ENCODE measurements around the gene APOBEC3H.

Gene APOBEC3H

GRCh38 chr22:39132281-39132680 is 35.2 kb downstream of the APOBEC3H start:
- DNase-seq (ENCODE audit: low read depth) = no peak
- H3K4me3 ChIP-seq (ENCODE audit: low read depth, low read length) = no peak overlapping the region

- DNase-seq (ENCODE audit: low read depth) = no peak
- no peak overlapping the region for H3K4me3 ChIP-seq (ENCODE audit: low read depth, low read length)
Measured at GRCh38 chr22:39132871-39133524, 36.0 kb downstream of the APOBEC3H start.

- no peak for DNase-seq (ENCODE audit: low read depth)
- no peak overlapping the region for H3K4me3 ChIP-seq (ENCODE audit: low read depth, low read length)
Measured at GRCh38 chr22:39133871-39134270, 36.8 kb downstream of the APOBEC3H start.

- H3K4me3 ChIP-seq (ENCODE audit: low read depth, low read length) = no peak overlapping the region
Measured at GRCh38 chr22:39134366-39135091, 37.5 kb downstream of the APOBEC3H start.

GRCh38 chr22:39135092-39135896 is 38.2 kb downstream of the APOBEC3H start:
- DNase-seq (ENCODE audit: low read depth) = no peak
- H3K4me3 ChIP-seq (ENCODE audit: low read depth, low read length) = no peak overlapping the region

More at GRCh38 chr22:39134366-39135091, 37.5 kb downstream of the APOBEC3H start:
- no peak for DNase-seq (ENCODE audit: low read depth)

- H3K4me3 ChIP-seq (ENCODE audit: low read depth, low read length) = no peak overlapping the region
- DNase-seq (ENCODE audit: low read depth) = no peak
Measured at GRCh38 chr22:39136317-39136716, 39.3 kb downstream of the APOBEC3H start.

GRCh38 chr22:39138357-39138997 is 41.4 kb downstream of the APOBEC3H start:
- no peak for DNase-seq (ENCODE audit: low read depth)

GRCh38 chr22:39139933-39140332 is 42.9 kb downstream of the APOBEC3H start:
- DNase-seq (ENCODE audit: low read depth) = no peak
- H3K4me3 ChIP-seq (ENCODE audit: low read depth, low read length) = no peak overlapping the region

More at GRCh38 chr22:39138357-39138997, 41.4 kb downstream of the APOBEC3H start:
- H3K4me3 ChIP-seq (ENCODE audit: low read depth, low read length) = no peak overlapping the region

- no peak for DNase-seq (ENCODE audit: low read depth)
- no peak overlapping the region for H3K4me3 ChIP-seq (ENCODE audit: low read depth, low read length)
Measured at GRCh38 chr22:39142088-39142680, 45.1 kb downstream of the APOBEC3H start.

GRCh38 chr22:39144101-39144767 is 47.2 kb downstream of the APOBEC3H start:
- DNase-seq (ENCODE audit: low read depth) = no peak
- H3K4me3 ChIP-seq (ENCODE audit: low read depth, low read length) = peak overlapping the region; percentile 90

GRCh38 chr22:39146256-39147101 is 49.4 kb downstream of the APOBEC3H start:
- no peak for DNase-seq (ENCODE audit: low read depth)
- peak overlapping the region; percentile 90 for H3K4me3 ChIP-seq (ENCODE audit: low read depth, low read length)

- H3K4me3 ChIP-seq (ENCODE audit: low read depth, low read length) = no peak overlapping the region
- no peak for DNase-seq (ENCODE audit: low read depth)
Measured at GRCh38 chr22:39147335-39148025, 50.4 kb downstream of the APOBEC3H start.

- no peak for DNase-seq (ENCODE audit: low read depth)
- H3K4me3 ChIP-seq (ENCODE audit: low read depth, low read length) = no peak overlapping the region
Measured at GRCh38 chr22:39148026-39148726, 51.1 kb downstream of the APOBEC3H start.

- DNase-seq (ENCODE audit: low read depth) = no peak
- no peak overlapping the region for H3K4me3 ChIP-seq (ENCODE audit: low read depth, low read length)
Measured at GRCh38 chr22:39148727-39149535, 51.9 kb downstream of the APOBEC3H start.

GRCh38 chr22:39149915-39150847 is 53.1 kb downstream of the APOBEC3H start:
- no peak for DNase-seq (ENCODE audit: low read depth)
- no peak overlapping the region for H3K4me3 ChIP-seq (ENCODE audit: low read depth, low read length)
